GM12878 (cell line): ENCODE data around the gene ANKDD1B. TPM values are rescaled to one million over a fixed set of nuclear protein-coding genes. Genes with fewer than 3 reads are reported as not detected.

ENCODE experiments used
- E2F4 ChIP-seq: IDR thresholded peaks from 2 replicates; pipeline ENCODE4 v1.6.1; 2012; ENCODE audit warnings: low read depth, low read length, improper control_type of control experiment
- E2F8 ChIP-seq: fragments of 450-650 bp; IDR thresholded peaks from 2 replicates; pipeline ENCODE4 v1.6.1; 2018; ENCODE audit warnings: mild to moderate bottlenecking, low read depth, moderate library complexity; ENCODE audit not compliant: partially characterized antibody
- JUND ChIP-seq: IDR thresholded peaks from 2 replicates; pipeline ENCODE4 v1.6.1; 2012; ENCODE audit warnings: low read depth, mild to moderate bottlenecking, low read length, improper control_type of control experiment, moderate library complexity
- MEF2A ChIP-seq: IDR thresholded peaks from 2 replicates; pipeline ENCODE4 v1.6.1; 2011; ENCODE audit warnings: low read depth, mild to moderate bottlenecking, low read length, moderate library complexity; ENCODE audit not compliant: insufficient read depth
- MYC ChIP-seq: IDR thresholded peaks from 2 replicates; pipeline ENCODE4 v1.6.1; 2011; ENCODE audit warnings: mild to moderate bottlenecking, low read length, moderate library complexity, inconsistent platforms; ENCODE audit not compliant: insufficient read depth, insufficient replicate concordance, insufficient read length, severe bottlenecking
- NR2C1 ChIP-seq: fragments of 450-650 bp; IDR thresholded peaks from 2 replicates; pipeline ENCODE4 v1.6.1; 2017; ENCODE audit warnings: antibody characterized with exemption, mild to moderate bottlenecking, moderate library complexity
- PAX8 ChIP-seq: fragments of 450-650 bp; IDR thresholded peaks from 2 replicates; pipeline ENCODE4 v1.6.1; 2017; ENCODE audit warnings: mild to moderate bottlenecking, moderate library complexity
- RFX5 ChIP-seq: IDR thresholded peaks from 2 replicates; pipeline ENCODE4 v1.6.1; 2011; ENCODE audit warnings: low read depth, low read length, improper control_type of control experiment
- SREBF1 ChIP-seq: IDR thresholded peaks from 2 replicates; pipeline ENCODE4 v1.6.1; 2012; ENCODE audit warnings: mild to moderate bottlenecking, low read length
- SREBF2 ChIP-seq: IDR thresholded peaks from 2 replicates; pipeline ENCODE4 v1.6.1; 2012; ENCODE audit warnings: mild to moderate bottlenecking, low read length
- TCF12 ChIP-seq: IDR thresholded peaks from 2 replicates; pipeline ENCODE4 v1.6.1; 2011; ENCODE audit warnings: low read depth, mild to moderate bottlenecking, low read length
- YBX1 ChIP-seq: fragments of 450-650 bp; IDR thresholded peaks from 2 replicates; pipeline ENCODE4 v1.6.1; 2016; ENCODE audit warnings: antibody characterized with exemption
- ZZZ3 ChIP-seq: IDR thresholded peaks from 2 replicates; pipeline ENCODE4 v1.6.1; 2011; ENCODE audit warnings: low read depth; ENCODE audit not compliant: control insufficient read depth, insufficient read length
- polyA plus RNA-seq, 11 experiments: library from polyadenylated mRNA; depleted of rRNA in 4 of 11; unstranded in 6 of 11; stranded (reverse) in 5 of 11; fragments of >200 nt; fragmentation: Nextera tagmentation in 4 of 11; fragmentation: Illumina TruSeq in 1 of 11; extraction: Ambion mirVana in 4 of 11; extraction: Trizol in 1 of 11; gene quantifications; 1 replicate in 1 of 11; 2 replicates in 10 of 11; pipeline versions ENCODE4 v1.2.1 to v1.2.3, GENCODE V29; 2011 to 2016; ENCODE audit warnings: inconsistent platforms in 2 of 11, missing spikeins in 2 of 11, low read depth in 1 of 11
- total RNA-seq, 4 experiments: library from RNA; depleted of rRNA in 3 of 4; stranded (reverse); fragments of >200 nt in 3 of 4; fragmentation: Illumina TruSeq in 1 of 4; extraction: Trizol in 1 of 4; gene quantifications; 2 replicates each; pipeline versions ENCODE4 v1.2.1 to v1.2.3, GENCODE V29; 2013 to 2021
- TF ChIP-seq, protein P1 (sequence below): fragments of 450-650 bp; formaldehyde crosslinking; IDR thresholded peaks from 2 replicates; pipeline ENCODE4 v1.4.0; 2022; ENCODE audit warnings: mild to moderate bottlenecking, moderate library complexity
- TF ChIP-seq, protein P2 (sequence below): IDR thresholded peaks from 2 replicates; pipeline ENCODE4 v1.6.1; 2012; ENCODE audit warnings: low read depth, low read length, improper control_type of control experiment
- TF ChIP-seq, protein P3 (sequence below): fragments of 150-350 bp; IDR thresholded peaks from 2 replicates; pipeline ENCODE4 v1.6.1; 2016; ENCODE audit warnings: low read depth, low read length
- TF ChIP-seq, protein P4 (sequence below): fragments of 150-350 bp; IDR thresholded peaks from 2 replicates; pipeline ENCODE4 v1.6.1; 2014; ENCODE audit warnings: mild to moderate bottlenecking, low read depth, low read length

ANKDD1B gene
- total and polyA plus RNA-seq, 10 of the 15 experiments (the other 5 are each of a cell fraction or from before 2014, with no cell fraction given) = 0.34 to 2.4 (median 0.80) TPM

- TF ChIP-seq, protein P1, sequence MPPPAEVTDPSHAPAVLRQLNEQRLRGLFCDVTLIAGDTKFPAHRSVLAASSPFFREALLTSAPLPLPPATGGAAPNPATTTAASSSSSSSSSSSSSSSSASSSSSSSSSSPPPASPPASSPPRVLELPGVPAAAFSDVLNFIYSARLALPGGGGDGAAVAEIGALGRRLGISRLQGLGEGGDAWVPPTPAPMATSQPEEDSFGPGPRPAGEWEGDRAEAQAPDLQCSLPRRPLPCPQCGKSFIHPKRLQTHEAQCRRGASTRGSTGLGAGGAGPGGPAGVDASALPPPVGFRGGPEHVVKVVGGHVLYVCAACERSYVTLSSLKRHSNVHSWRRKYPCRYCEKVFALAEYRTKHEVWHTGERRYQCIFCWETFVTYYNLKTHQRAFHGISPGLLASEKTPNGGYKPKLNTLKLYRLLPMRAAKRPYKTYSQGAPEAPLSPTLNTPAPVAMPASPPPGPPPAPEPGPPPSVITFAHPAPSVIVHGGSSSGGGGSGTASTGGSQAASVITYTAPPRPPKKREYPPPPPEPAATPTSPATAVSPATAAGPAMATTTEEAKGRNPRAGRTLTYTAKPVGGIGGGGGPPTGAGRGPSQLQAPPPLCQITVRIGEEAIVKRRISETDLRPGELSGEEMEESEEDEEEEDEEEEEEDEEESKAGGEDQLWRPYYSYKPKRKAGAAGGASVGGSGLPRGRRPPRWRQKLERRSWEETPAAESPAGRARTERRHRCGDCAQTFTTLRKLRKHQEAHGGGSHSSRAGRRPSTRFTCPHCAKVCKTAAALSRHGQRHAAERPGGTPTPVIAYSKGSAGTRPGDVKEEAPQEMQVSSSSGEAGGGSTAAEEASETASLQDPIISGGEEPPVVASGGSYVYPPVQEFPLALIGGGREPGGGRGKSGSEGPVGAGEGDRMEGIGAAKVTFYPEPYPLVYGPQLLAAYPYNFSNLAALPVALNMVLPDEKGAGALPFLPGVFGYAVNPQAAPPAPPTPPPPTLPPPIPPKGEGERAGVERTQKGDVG (CRISPR knock-in tag) = no peak
- TF ChIP-seq PAX8 (no peak; the same call in 1 of the 2 replicates), E2F8 (no peak), SREBF1 (no peak), NR2C1 (no peak), TCF12 (no peak), E2F4 (no peak), ZZZ3 (no peak), YBX1 (no peak), MEF2A (0 out of 2 replicates have a peak, but pooled peaks have one; percentile 69), SREBF2 (no peak), RFX5 (no peak), MYC (no peak), JUND (peak; percentile 62; the same call in 1 of the 2 replicates)
- TF ChIP-seq, protein P2, sequence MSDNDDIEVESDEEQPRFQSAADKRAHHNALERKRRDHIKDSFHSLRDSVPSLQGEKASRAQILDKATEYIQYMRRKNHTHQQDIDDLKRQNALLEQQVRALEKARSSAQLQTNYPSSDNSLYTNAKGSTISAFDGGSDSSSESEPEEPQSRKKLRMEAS = no peak
- TF ChIP-seq, protein P3, sequence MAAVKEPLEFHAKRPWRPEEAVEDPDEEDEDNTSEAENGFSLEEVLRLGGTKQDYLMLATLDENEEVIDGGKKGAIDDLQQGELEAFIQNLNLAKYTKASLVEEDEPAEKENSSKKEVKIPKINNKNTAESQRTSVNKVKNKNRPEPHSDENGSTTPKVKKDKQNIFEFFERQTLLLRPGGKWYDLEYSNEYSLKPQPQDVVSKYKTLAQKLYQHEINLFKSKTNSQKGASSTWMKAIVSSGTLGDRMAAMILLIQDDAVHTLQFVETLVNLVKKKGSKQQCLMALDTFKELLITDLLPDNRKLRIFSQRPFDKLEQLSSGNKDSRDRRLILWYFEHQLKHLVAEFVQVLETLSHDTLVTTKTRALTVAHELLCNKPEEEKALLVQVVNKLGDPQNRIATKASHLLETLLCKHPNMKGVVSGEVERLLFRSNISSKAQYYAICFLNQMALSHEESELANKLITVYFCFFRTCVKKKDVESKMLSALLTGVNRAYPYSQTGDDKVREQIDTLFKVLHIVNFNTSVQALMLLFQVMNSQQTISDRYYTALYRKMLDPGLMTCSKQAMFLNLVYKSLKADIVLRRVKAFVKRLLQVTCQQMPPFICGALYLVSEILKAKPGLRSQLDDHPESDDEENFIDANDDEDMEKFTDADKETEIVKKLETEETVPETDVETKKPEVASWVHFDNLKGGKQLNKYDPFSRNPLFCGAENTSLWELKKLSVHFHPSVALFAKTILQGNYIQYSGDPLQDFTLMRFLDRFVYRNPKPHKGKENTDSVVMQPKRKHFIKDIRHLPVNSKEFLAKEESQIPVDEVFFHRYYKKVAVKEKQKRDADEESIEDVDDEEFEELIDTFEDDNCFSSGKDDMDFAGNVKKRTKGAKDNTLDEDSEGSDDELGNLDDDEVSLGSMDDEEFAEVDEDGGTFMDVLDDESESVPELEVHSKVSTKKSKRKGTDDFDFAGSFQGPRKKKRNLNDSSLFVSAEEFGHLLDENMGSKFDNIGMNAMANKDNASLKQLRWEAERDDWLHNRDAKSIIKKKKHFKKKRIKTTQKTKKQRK = no peak
- TF ChIP-seq, protein P4, sequence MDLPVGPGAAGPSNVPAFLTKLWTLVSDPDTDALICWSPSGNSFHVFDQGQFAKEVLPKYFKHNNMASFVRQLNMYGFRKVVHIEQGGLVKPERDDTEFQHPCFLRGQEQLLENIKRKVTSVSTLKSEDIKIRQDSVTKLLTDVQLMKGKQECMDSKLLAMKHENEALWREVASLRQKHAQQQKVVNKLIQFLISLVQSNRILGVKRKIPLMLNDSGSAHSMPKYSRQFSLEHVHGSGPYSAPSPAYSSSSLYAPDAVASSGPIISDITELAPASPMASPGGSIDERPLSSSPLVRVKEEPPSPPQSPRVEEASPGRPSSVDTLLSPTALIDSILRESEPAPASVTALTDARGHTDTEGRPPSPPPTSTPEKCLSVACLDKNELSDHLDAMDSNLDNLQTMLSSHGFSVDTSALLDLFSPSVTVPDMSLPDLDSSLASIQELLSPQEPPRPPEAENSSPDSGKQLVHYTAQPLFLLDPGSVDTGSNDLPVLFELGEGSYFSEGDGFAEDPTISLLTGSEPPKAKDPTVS = no peak; the same call in 1 of the 2 replicates
Observed at GRCh38 chr5:75566710-75567309, 44.4 kb upstream of the ANKDD1B start (continued).
